Pancreas (tissue), 10 donors: ENCODE data around the gene CACNA1E. TPM values are rescaled to one million over a fixed set of nuclear protein-coding genes. Genes with fewer than 3 reads are reported as not detected.

Experiments used
- ATAC-seq, 4 donors: fragments of 200-7000 bp; cut with Tn5 transposase; one replicate each; pipeline versions ENCODE4 v1.8.0 to v1.9.1; 2020; ENCODE audit warnings: mild to moderate bottlenecking in 4 of 4, moderate library complexity in 4 of 4
- DNase-seq, 6 donors: peaks; one replicate each; pipeline ENCODE4 v3.0.0-alpha.2; 2020
- FAIRE-seq: peaks from 2 replicates; lab custom pipeline; 2012; peaks lifted over from hg19 to GRCh38; lab: Jason Lieb, UNC
- H3K27ac ChIP-seq, 4 donors: fragments of 200-600 bp; sonication (generic); 1 replicate in 3 of 4; 2 replicates in 1 of 4; pipeline versions ENCODE4 v1.5.0 to v1.8.0; 2020
- H3K27me3 ChIP-seq, 4 donors: fragments of 200-600 bp; one replicate each; pipeline ENCODE4 v1.8.0; 2021
- H3K36me3 ChIP-seq, 3 donors: fragments of 200-600 bp; sonication (generic) in 1 of 3; one replicate each; pipeline versions ENCODE4 v1.5.0 to v1.8.0; 2020 to 2021
- H3K4me1 ChIP-seq, 3 donors: fragments of 200-600 bp; one replicate each; pipeline ENCODE4 v1.8.0; 2021
- H3K4me3 ChIP-seq, 4 donors: fragments of 200-600 bp; sonication (generic) in 2 of 4; one replicate each; pipeline versions ENCODE4 v1.5.0 to v1.8.0; 2020 to 2021
- H3K9me3 ChIP-seq, 4 donors: fragments of 200-600 bp; one replicate each; pipeline ENCODE4 v1.8.0; 2021
- WGBS, 2 donors: extraction: QIAGEN DNeasy Blood & Tissue Kit; methylation state at CpG; one replicate each; pipeline ENCODE4 v1.1.7; 2013; 5-methylcytosine and 5-hydroxymethylcytosine counted together
- intact Hi-C, 3 donors: fragments of 100-400 bp; cut with DNase I; formaldehyde crosslinking; loops; one replicate each; pipeline versions ENCODE4 v1.11.1 to v1.14.2; 2022
- polyA plus RNA-seq, 2 donors: library from polyadenylated mRNA; stranded (reverse); fragments of 200-250 nt; gene quantifications; one replicate each; pipeline ENCODE4 v1.2.3, GENCODE V29; 2013
- total RNA-seq, 6 donors: library from RNA; stranded (reverse); fragmentation: NEBNext Ultra II Directional in 4 of 6; extraction: Animal tissue kit (Norgen Biotek cat#: 25700) in 4 of 6; gene quantifications; one replicate each; pipeline versions ENCODE4 v1.2.1 to v1.2.4, GENCODE V29; 2021 to 2023
- TF ChIP-seq, protein P1 (sequence below), 4 donors: fragments of 200-600 bp; sonication (generic) in 3 of 4; IDR thresholded peaks; one replicate each; pipeline versions ENCODE4 v1.5.0 to v1.8.0; 2021; ENCODE audit warnings: antibody characterized with exemption in 4 of 4
- donor health status: healthy with polysubstance abuse.
- donor health status: DM: no; HTN: no; CAD: no; lungs with moderate emphysema.
- donor health status: DM: no; HTN: no; CAD: no.
- donor health status: control.
- donor health status: control.
- donor health status: Bipolar disorder and iron deficiency.
- donor health status: DM: yes; HTN: yes; CAD: no.
- donor health status: DM: no; HTN: no; CAD: no.
- donor health status: DM: no; HTN: no; CAD: no.
- donor health status: DM: yes; HTN: yes; CAD: no.

The CACNA1E gene
- total and polyA plus RNA-seq, 8 donors = 0.02 to 0.12 (median 0.07) TPM; not detected in 2

DNA sequence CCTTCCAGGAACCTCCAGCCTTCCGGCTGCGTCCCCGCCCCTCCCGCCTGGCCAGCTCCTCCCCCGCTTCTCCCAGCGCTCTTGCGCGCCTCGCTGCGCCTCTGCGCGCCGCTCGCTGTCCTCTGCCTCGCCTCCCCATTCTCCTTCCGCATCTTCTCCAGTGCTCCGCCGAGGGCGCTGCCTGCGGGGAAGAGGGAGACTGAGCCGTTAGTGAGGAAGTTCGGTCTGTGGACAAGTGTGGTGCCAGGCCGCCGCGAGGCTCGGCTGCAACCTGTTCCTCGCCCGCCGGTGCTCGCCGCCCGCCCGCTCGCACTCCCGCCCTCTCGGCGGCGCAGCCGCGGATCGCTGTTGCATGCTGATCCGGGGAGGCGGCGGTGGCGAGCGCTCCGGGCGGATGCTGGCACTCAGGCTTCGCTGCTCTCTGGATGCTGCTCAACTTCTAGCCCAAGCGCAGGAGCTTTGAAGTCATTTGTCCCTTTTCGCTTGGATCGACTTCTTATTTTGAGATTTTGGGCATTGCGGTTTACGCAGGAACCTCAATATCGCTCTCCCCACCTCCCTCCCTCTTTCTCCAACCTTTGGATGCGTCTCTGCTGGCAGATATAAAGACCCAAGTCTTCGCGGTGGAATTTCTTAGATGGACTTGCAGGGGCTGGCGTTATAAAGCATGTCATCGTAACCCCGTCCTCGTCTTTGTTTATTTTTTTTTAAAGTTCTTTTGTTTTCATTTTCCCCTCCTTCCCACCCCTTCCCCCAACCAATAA is 614 bp upstream of the CACNA1E start:
- intact Hi-C loops = loop anchor here (10.0 kb wide), 4 partner anchors 192 to 582 kb away; partner anchors contain the start of gene ZNF648 (in 1 of the 3)
- Histone ChIP-seq H3K27me3 (peaks cover 0 to 37% (median 4%) of the 10 kb centered on the region in 4 donors), H3K27ac (no peak overlapping the region), H3K36me3 (no peaks in the 10 kb centered on the region), H3K4me1 (no peaks in the 10 kb centered on the region), H3K9me3 (no peaks in the 10 kb centered on the region), H3K4me3 (peak overlapping the region in 3 of 4 donors; percentile 5 to 39 (median 6))
- FAIRE-seq (no peak), ATAC-seq (peak; percentile 28 to 76 (median 56)), DNase-seq (peak in 1 of 6 donors; percentile 77)
- 2% methylated on average over 62 of the region's 62 CpGs for WGBS, 2 donors
- TF ChIP-seq, protein P1, sequence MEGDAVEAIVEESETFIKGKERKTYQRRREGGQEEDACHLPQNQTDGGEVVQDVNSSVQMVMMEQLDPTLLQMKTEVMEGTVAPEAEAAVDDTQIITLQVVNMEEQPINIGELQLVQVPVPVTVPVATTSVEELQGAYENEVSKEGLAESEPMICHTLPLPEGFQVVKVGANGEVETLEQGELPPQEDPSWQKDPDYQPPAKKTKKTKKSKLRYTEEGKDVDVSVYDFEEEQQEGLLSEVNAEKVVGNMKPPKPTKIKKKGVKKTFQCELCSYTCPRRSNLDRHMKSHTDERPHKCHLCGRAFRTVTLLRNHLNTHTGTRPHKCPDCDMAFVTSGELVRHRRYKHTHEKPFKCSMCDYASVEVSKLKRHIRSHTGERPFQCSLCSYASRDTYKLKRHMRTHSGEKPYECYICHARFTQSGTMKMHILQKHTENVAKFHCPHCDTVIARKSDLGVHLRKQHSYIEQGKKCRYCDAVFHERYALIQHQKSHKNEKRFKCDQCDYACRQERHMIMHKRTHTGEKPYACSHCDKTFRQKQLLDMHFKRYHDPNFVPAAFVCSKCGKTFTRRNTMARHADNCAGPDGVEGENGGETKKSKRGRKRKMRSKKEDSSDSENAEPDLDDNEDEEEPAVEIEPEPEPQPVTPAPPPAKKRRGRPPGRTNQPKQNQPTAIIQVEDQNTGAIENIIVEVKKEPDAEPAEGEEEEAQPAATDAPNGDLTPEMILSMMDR (IDR thresholded peaks at IDR 0.05) = no peak

DNA sequence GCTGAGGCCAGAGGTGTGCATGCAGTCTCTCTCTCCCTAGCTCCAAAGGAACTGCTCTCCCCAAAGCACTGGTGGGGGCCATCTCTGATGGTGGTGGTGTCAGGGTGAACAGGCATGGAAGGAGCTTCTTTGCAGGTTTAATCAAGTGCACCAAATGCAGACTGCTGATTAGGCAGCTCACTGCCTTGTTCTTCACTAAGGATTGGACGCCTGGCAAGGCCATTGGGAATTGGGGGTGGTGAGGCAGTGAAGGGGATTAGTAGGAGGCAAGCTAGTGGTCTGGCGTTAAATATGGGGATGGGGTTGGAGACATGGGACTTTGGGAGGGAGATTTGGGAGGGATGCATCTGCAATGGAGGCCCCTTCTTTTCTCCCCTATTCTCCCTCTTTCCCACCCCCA is 1.5 kb downstream of the CACNA1E start:
- H3K4me1 ChIP-seq = no peaks in the 10 kb centered on the region
- no peak overlapping the region for H3K4me3 ChIP-seq
- H3K36me3 ChIP-seq = no peaks in the 10 kb centered on the region
- no peak overlapping the region for H3K27ac ChIP-seq
- ATAC-seq (no peak), DNase-seq (no peak), FAIRE-seq (no peak)
- 31 to 37% methylated on average over 2 of the region's 2 CpGs for WGBS, 2 donors
- TF ChIP-seq, protein P1 (IDR thresholded peaks at IDR 0.05) = no peak
- H3K27me3 ChIP-seq = peaks cover 0 to 40% (median 4%) of the 10 kb centered on the region in 4 donors
- intact Hi-C loops = loop anchor here (10.0 kb wide), 4 partner anchors 190 to 580 kb away; partner anchors contain the start of gene ZNF648 (in 1 of the 3)
- no peaks in the 10 kb centered on the region for H3K9me3 ChIP-seq

DNA sequence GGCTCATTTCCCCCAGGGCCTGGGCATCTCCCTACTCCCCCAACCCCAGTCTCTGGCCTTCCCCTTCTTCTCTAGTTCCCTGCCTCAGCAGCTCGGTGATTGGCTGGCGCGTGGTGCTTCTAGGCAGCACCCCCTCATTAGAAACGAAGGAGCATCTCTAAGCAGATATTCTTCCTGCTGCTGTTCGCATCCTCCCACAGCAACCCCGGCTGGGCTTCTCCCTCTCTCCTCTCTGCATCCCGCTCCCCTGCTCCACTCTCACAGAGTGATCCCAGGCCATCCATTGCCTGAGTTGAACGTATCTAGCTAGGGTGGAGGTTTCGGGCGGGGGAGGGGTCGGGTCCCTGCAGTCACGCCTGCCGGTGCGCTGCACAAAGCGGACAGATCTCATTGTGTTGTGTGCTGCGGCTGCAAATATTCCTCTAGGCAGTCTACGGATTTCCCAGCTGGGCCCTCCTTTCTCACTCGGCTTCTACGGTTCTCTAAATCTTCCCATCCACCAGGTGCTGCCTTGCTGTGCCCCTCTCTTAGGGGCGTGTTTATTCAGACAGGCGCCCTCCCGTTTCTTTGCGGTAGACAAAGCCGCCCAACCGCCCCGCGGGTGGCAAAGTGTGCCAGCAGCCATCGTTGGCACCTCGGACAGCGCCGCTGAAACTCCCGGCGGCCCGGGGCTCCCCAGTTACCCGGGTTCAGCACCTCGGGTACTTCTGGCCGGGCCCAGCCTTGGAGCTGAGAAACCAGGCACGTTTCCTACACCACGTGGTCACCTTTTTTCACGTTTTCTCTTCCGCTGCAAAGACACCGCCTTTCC is 2.2 kb downstream of the CACNA1E start:
- Histone ChIP-seq H3K27ac (no peak overlapping the region), H3K27me3 (peaks cover 0 to 40% (median 4%) of the 10 kb centered on the region in 4 donors), H3K36me3 (no peaks in the 10 kb centered on the region), H3K4me3 (no peak overlapping the region), H3K4me1 (no peaks in the 10 kb centered on the region), H3K9me3 (no peaks in the 10 kb centered on the region)
- FAIRE-seq = no peak
- peak in 4 of 6 donors; percentile 21 to 72 (median 44) for DNase-seq
- peak; percentile 34 to 79 (median 65) for ATAC-seq
- TF ChIP-seq, protein P1 (IDR thresholded peaks at IDR 0.05) = no peak
- intact Hi-C loops = loop anchor here (10.0 kb wide), 4 partner anchors 189 to 579 kb away; partner anchors contain the start of gene ZNF648 (in 1 of the 3)
- 2 to 4% methylated on average over 42 of the region's 42 CpGs for WGBS, 2 donors

DNA sequence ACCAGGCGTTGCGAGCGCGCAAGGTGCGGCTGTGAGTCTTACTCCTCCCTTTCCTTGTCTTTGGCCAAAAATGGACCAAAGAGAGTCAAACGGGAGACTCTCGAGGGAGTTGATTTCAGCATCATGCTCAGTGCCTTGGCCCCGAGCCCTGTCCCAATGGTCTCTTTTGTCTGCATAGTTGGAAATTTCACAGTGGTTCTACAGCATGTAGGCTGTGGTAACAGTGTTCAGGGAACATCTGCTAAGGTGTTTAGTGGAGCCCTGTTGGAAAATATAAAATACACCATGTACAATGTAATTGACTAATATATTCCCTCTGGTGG is 2.7 kb downstream of the CACNA1E start:
- TF ChIP-seq, protein P1 (IDR thresholded peaks at IDR 0.05) = no peak
- H3K27ac ChIP-seq = no peak overlapping the region
- no peaks in the 10 kb centered on the region for H3K4me1 ChIP-seq
- H3K27me3 ChIP-seq = peaks cover 0 to 40% (median 4%) of the 10 kb centered on the region in 4 donors
- WGBS, 2 donors = 5 to 10% methylated on average over 8 of the region's 8 CpGs
- DNase-seq = no peak
- intact Hi-C loops = loop anchor here (10.0 kb wide), 4 partner anchors 189 to 579 kb away; partner anchors contain the start of gene ZNF648 (in 1 of the 3)
- ATAC-seq = no peak
- H3K4me3 ChIP-seq = no peak overlapping the region
- no peak for FAIRE-seq
- H3K36me3 ChIP-seq = no peaks in the 10 kb centered on the region
- H3K9me3 ChIP-seq = no peaks in the 10 kb centered on the region
